GM21515 (cell line): Measurements from ENCODE around the gene CDKL1.
"Not testable (repeated sequence)": the region's sequence is repeated elsewhere in the genome, so short reads cannot be mapped to it uniquely, and the experiment has no call there.

Source experiments
- ATAC-seq: cut with Tn5 transposase; IDR thresholded peaks from one replicate; pipeline ENCODE4 v1.9.1; 2021; ENCODE audit not compliant: unreplicated experiment

Gene CDKL1

GRCh38 chr14:50388256-50388931 lies 8.3 kb downstream of the CDKL1 start:
- ATAC-seq = no peak

GRCh38 chr14:50387548-50387947 lies 9.1 kb downstream of the CDKL1 start:
- no peak for ATAC-seq

GRCh38 chr14:50383618-50384225 lies 13.0 kb downstream of the CDKL1 start:
- no peak for ATAC-seq

GRCh38 chr14:50381823-50382287 lies 14.8 kb downstream of the CDKL1 start:
- ATAC-seq = no peak

DNA sequence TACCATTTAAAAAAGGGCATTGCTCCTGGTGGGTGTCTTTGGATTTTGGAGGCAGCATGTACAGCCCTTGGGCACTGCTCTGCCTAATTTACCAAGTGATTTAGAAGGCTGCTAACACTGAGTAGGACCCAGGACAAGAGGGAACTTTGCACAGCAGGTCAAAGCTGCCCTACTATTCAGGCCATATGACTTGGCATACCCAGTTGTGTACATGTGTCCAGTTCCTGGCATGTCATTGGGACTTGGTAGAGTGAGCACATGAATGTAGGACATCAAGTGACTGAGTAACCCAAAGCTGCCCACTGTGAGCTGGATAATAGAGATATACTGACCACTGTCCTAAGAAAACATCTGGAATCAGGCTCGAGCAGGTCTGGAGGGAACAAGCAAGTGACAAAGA lies 15.7 kb downstream of the CDKL1 start:
- no peak for ATAC-seq

DNA sequence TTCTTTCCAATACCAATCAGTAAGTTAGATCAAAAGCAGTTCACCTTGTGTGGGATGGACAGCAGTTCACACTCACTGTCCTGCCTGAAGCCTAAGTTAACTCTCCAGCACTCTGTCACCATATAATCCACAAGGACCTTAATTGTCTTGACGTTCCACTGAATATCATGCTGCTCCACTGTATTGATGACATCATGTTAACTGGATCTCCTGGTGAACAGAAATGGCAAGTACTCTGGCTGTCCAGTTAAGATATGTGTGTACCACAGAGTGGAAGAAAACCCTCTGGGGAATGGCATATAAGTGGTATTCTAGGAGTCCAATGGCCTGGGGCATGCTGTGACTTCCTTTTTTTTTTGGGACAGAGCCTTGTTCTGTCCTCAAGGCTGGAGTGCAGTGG lies 16.2 kb downstream of the CDKL1 start:
- ATAC-seq = no peak

DNA sequence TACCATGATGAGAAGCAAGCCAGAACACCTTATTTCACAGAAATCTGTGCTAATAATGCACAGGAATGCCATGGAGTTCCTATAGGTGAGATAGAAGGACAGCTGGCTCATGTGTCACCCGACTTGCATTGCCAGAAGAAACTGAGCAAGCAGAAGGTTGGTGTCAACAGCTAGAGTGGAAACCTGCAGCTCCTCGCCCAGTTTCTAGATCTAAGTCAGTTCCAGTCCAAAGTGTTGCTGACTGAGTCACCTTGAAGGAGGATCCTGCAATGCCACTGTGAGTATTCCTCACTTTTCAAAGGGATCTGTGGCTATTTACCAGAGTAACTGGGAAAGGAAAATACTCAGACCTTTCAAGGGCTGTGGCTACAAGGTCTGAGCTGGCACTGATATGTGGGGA lies 17.1 kb downstream of the CDKL1 start:
- ATAC-seq = no peak

DNA sequence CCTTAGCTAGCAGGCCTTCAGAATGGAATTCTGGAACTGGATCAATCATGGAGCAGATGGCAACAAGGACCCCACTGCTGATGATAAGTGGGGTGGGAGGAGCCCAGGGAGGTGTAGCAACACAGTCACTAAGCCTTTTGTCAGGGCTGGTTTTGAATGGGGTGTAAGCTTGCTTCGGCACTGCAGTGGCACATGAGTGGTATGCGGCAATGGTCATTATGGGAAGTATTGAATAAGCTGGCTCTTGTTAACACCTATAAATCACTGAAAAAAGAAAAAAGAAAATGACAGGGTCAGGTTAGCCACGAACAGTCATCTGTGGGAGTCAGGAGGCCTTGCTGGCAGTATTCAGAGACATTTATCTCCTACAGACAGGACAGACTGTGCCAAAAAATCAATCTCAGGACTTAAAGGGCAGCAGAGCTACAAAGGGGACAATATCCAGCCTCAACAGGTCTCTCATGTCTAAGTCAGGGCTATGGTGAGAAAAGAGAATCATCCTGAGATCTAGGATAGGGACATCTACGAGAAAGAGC lies 19.1 kb downstream of the CDKL1 start:
- no peak for ATAC-seq

DNA sequence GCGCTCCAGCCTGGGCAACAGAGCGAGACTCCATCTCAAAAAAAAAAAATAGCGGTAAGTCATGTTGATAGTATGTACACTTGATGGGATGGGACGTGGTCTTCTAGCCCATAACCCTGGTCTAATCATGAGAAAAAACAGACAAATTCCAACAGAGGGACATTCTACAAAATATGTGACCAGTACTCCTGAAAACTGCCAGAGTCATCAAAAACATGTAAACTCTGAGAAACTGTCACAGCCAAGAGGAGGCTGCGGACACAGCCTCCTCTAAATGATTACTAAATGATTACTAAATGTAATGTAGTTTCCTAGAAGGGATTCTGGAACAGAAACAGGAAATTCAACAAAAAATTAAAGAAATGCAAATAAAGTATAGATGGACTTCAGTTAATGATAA lies 20.9 kb downstream of the CDKL1 start:
- no peak for ATAC-seq

DNA sequence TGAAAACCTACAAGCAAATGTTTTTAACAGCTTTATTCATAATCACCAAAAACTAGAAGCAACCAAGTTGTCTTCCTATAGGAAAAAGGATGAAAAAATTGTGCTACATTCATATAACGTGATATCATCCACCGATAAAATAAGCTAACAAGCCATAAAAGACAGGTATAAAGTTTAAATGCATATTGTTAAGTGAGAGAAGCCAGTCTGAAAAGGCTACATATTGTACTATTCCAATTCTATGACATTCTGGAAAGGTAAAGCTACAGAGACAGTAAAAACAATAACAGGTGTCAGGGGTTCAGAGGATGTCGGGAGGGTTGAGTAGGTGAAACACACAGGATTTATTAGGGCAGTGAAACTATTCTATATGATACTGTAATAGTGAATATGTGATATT lies 22.7 kb downstream of the CDKL1 start:
- ATAC-seq = no peak

DNA sequence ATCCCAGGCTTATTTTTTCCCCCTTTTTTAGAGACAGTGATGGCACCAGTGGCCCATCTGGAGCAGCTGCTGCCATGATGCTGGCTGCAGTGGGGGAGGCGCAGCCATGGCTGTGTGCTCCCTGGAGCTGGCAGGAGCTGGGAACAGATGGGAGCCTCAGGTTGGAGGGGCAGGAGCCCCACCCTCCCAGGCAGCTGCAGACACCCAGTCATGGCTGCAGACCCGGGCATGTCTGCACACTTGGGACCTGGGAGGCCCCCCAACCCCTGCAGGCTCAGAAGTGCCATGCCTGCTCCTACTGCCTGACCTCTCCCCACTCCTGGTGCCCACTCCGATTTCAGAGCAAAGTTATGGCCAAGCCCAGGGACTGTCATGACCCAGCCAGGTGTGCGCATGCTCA lies 25.1 kb downstream of the CDKL1 start:
- no peak for ATAC-seq

GRCh38 chr14:50366589-50366988 lies 30.1 kb downstream of the CDKL1 start:
- no peak for ATAC-seq

GRCh38 chr14:50366115-50366514 lies 30.6 kb downstream of the CDKL1 start:
- no peak for ATAC-seq

DNA sequence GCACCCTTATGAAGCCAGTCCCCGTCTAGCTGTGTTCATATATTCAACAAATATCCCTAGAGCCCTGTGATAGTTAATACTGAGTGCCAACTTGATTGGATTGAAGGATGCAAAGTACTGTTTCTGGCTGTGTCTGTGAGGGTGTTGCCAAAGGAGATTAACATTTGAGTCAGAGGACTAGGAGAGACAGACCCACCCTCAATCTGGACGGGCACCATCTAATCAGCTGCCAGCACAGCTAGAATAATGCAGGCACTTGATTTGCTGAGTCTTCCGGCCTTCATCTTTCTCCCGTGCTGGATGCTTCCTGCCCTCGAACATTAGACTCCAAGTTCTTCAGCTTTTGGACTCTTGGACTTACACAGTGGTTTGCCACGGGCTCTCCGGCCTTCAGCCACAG lies 31.1 kb downstream of the CDKL1 start:
- ATAC-seq = not testable (repeated sequence)

DNA sequence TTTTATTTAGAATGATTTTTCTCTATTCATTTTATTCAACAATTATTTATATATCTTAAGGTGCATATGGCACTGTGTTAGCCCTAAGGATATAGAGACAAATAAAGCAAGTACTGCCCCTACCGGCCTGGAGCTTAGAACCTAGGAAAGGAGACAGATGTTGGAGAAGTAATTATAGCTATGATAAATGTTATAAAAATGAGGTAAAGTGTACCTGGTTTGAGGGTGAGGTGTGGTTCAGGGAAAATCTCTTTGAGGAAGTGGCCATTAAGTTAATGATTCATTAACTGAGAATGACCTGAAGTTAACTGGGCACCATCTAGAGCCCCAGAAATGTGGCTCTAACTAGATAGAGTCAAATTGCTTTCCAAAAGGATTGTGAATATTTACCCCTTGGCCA lies 31.9 kb downstream of the CDKL1 start:
- no peak for ATAC-seq

- ATAC-seq = peak; percentile 95
Observed at GRCh38 chr14:50363714-50364111, 33.0 kb downstream of the CDKL1 start.

GRCh38 chr14:50362764-50363713 lies 33.6 kb downstream of the CDKL1 start:
- peak; percentile 28 for ATAC-seq

- ATAC-seq = not testable (repeated sequence)
Observed at GRCh38 chr14:50361473-50362403, 34.9 kb downstream of the CDKL1 start.

- no peak for ATAC-seq
Observed at GRCh38 chr14:50360851-50361250, 35.8 kb downstream of the CDKL1 start.

- no peak for ATAC-seq
Observed at GRCh38 chr14:50360093-50360492, 36.6 kb downstream of the CDKL1 start.
